ENCODE data around the gene SLC27A5. TPM values are rescaled to one million over a fixed set of nuclear protein-coding genes. Genes with fewer than 3 reads are reported as not detected.
A peak's percentile ranks its signal among the peaks of the same experiment; 100 is the strongest.

The SLC27A5 gene, protein sequence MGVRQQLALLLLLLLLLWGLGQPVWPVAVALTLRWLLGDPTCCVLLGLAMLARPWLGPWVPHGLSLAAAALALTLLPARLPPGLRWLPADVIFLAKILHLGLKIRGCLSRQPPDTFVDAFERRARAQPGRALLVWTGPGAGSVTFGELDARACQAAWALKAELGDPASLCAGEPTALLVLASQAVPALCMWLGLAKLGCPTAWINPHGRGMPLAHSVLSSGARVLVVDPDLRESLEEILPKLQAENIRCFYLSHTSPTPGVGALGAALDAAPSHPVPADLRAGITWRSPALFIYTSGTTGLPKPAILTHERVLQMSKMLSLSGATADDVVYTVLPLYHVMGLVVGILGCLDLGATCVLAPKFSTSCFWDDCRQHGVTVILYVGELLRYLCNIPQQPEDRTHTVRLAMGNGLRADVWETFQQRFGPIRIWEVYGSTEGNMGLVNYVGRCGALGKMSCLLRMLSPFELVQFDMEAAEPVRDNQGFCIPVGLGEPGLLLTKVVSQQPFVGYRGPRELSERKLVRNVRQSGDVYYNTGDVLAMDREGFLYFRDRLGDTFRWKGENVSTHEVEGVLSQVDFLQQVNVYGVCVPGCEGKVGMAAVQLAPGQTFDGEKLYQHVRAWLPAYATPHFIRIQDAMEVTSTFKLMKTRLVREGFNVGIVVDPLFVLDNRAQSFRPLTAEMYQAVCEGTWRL
- total RNA-seq (2014; rRNA removed; shearing (Covaris generic)) (0.63 and 3.6 TPM in 2 replicates), polyA plus RNA-seq (2016; fragmentation: Nextera tagmentation; extraction: Ambion mirVana) (5.1 and 6.3 TPM in 2 replicates)

DNA sequence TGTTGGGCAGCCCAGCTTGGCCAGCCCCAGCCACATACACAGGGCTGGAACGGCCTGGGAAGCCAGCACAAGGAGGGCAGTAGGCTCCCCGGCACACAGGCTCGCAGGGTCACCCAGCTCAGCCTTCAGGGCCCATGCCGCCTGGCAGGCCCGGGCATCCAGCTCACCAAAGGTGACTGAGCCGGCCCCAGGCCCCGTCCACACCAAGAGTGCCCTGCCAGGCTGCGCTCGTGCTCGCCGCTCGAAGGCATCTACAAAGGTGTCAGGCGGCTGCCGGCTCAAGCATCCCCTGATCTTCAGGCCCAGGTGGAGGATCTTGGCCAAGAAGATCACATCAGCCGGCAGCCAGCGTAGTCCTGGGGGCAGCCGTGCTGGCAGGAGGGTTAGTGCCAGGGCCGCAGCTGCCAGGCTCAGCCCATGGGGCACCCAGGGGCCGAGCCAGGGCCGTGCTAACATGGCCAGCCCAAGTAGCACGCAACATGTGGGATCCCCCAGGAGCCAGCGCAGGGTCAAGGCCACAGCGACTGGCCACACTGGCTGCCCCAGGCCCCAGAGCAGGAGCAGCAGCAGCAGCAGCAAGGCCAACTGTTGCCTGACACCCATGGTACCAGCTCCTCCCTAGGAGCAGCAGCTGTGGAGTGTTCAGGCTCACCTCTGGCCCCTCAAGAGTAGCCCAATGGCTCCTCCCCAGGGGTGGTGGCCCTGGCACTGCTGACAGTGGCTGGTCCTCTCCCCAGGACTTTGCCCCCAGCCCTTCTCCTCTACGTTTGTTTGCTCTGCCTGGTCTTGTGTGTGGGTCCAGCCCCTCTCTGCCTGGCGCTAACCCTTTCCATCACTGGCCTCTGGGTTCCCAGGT, at the start of gene SLC27A5:
Gene SLC27A5 (minus strand): TSS at position 640 of the 856 bp plus-strand sequence. CDS start 37 bp downstream, at position 603.
- peaks cover 23% of the 10 kb centered on the region for H3K79me2 ChIP-seq (ENCODE audit: insufficient read depth)
- H3K4me3 ChIP-seq = no peak within 1 kb of the TSS
- in situ Hi-C loops (cut with MboI) = no loop called here
- H3K27ac ChIP-seq = no peak within 1 kb of the TSS
- no peaks in the 10 kb centered on the region for H3K4me1 ChIP-seq (ENCODE audit: insufficient read depth)
- H3K9ac ChIP-seq = no peak within 1 kb of the TSS
- no peak within 1 kb of the TSS for H2AFZ ChIP-seq
- no peaks in the 10 kb centered on the region for H3K9me3 ChIP-seq (ENCODE audit: low read depth)
- no peaks in the 10 kb centered on the region for H4K20me1 ChIP-seq (ENCODE audit: insufficient read depth)
- 76 to 85% methylated on average over 24 of the region's 25 CpGs for WGBS, 2 experiments (ENCODE audit: low coverage in 1 of 2, low lambda C conversion rate in 2 of 2, missing lambda C conversion rate in 2 of 2)
- TF ChIP-seq EZH2phosphoT487 (IDR thresholded peaks at IDR 0.05; ENCODE audit: insufficient read depth, low read depth) = no peak
- TF ChIP-seq EZH2 (IDR thresholded peaks at IDR 0.05; ENCODE audit: insufficient read depth, poor library complexity, severe bottlenecking) = no peak
- H3K27me3 ChIP-seq (replicated peaks; ENCODE audit: insufficient read depth) = no peaks in the 10 kb centered on the region
- H3K36me3 ChIP-seq (ENCODE audit: low read depth) = peaks cover 5% of the 10 kb centered on the region; the same call in 1 of the 2 replicates
- DNase-seq = no peak
- H3F3A ChIP-seq (ENCODE audit: insufficient read depth) = no peaks in the 10 kb centered on the region
- no peak within 1 kb of the TSS for H3K4me2 ChIP-seq (ENCODE audit: unreplicated experiment)
- no peaks in the 10 kb centered on the region for H3K9me2 ChIP-seq (ENCODE audit: insufficient read depth)

DNA sequence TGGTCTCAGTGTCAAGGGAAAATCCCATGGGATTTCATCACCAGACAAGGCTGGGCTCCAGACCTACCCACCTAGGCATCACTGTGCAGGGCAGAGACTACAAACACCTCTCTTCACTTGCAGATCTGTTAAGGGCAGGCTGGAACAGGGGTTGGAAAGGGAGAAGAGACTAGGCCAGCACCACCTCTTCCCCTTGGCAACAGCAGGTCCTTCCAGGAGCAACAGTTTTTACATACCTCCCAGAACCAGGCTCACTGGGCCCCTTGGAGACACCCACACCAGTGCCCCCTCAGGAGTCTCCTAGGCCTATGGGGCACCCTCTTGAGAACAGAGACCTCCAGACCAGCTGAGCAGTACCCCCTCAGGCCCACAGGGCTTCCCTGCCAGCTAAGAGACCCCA, 49.1 kb upstream of the SLC27A5 start:
- TF ChIP-seq EZH2phosphoT487 (IDR thresholded peaks at IDR 0.05; ENCODE audit: insufficient read depth, low read depth) = no peak
- TF ChIP-seq EZH2 (IDR thresholded peaks at IDR 0.05; ENCODE audit: insufficient read depth, poor library complexity, severe bottlenecking) = no peak
- Histone ChIP-seq H3K9me3 (ENCODE audit: low read depth) (no peaks in the 10 kb centered on the region), H3K4me2 (ENCODE audit: unreplicated experiment) (no peak overlapping the region), H3K79me2 (ENCODE audit: insufficient read depth) (peaks cover 22% of the 10 kb centered on the region), H3K4me1 (ENCODE audit: insufficient read depth) (peaks cover 21% of the 10 kb centered on the region), H2AFZ (no peak overlapping the region), H4K20me1 (ENCODE audit: insufficient read depth) (no peaks in the 10 kb centered on the region), H3F3A (ENCODE audit: insufficient read depth) (peaks cover 34% of the 10 kb centered on the region), H3K9me2 (ENCODE audit: insufficient read depth) (no peaks in the 10 kb centered on the region), H3K36me3 (ENCODE audit: low read depth) (peaks cover 3% of the 10 kb centered on the region; the same call in 1 of the 2 replicates), H3K4me3 (no peak overlapping the region), H3K27me3 (replicated peaks; ENCODE audit: insufficient read depth) (no peaks in the 10 kb centered on the region), H3K9ac (no peak overlapping the region), H3K27ac (no peak overlapping the region)
- no peak for DNase-seq
- in situ Hi-C loops (cut with MboI) = no loop called here

DNA sequence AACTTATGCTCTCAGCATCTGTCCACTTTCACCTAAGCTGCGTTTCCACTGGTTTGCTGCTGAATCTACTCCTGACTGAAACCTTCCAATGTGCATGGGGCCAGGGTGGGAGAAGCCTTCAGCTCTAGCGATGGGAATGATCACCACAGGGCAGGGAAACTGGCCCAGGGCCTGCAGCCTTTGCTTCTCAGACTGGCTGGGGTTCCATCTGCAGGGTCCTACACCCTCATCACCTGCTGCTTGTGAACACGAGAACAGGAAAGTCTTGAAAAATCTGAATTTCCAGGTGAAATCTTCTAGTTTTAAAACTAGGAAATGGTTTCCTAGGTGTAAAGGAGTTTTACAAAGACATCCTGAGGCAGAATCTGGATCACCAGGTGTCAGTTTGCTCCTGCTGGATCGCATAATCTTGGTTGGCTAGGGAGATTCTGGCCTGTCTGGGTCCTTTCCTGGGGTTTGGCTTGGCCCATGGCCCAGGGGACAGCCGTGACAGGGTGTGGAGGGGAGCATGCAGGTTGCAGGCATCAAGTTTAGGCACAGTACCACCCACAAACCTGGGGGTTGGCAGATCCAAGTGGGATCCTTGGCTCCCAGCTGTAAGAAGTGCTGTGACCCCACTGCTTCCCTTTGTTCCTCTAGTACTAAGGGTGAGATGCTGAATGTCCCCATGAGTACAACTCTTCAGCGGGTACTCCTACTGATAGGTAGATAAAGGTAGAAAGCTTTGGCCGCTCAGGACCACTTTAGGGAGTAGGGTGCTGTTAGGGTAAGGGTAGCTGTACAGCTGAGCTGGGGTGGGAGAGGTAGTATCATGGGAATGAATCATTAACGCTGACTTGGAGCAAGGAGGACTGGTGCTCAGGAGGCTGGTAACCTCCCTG, 48.5 kb upstream of the SLC27A5 start:
- in situ Hi-C loops (cut with MboI) = no loop called here
- H3K4me1 ChIP-seq (ENCODE audit: insufficient read depth) = peaks cover 25% of the 10 kb centered on the region
- peak overlapping the region; percentile 74 for H2AFZ ChIP-seq
- peak overlapping the region; percentile 96 for H3K27ac ChIP-seq
- no peaks in the 10 kb centered on the region for H4K20me1 ChIP-seq (ENCODE audit: insufficient read depth)
- H3K36me3 ChIP-seq (ENCODE audit: low read depth) = peaks cover 3% of the 10 kb centered on the region; the same call in 1 of the 2 replicates
- no peaks in the 10 kb centered on the region for H3K27me3 ChIP-seq (replicated peaks; ENCODE audit: insufficient read depth)
- peak overlapping the region; percentile 83 for H3K4me3 ChIP-seq
- DNase-seq = peak; percentile 30
- H3K9me2 ChIP-seq (ENCODE audit: insufficient read depth) = no peaks in the 10 kb centered on the region
- no peaks in the 10 kb centered on the region for H3K9me3 ChIP-seq (ENCODE audit: low read depth)
- H3K9ac ChIP-seq = peak overlapping the region; percentile 96
- TF ChIP-seq EZH2 (IDR thresholded peaks at IDR 0.05; ENCODE audit: insufficient read depth, poor library complexity, severe bottlenecking) = no peak
- no peak for TF ChIP-seq EZH2phosphoT487 (IDR thresholded peaks at IDR 0.05; ENCODE audit: insufficient read depth, low read depth)
- H3K4me2 ChIP-seq (ENCODE audit: unreplicated experiment) = peak overlapping the region; percentile 91
- WGBS, 2 experiments (ENCODE audit: low coverage in 1 of 2, low lambda C conversion rate in 2 of 2, missing lambda C conversion rate in 2 of 2) = 64 to 70% methylated on average over 8 of the region's 8 CpGs
- H3F3A ChIP-seq (ENCODE audit: insufficient read depth) = peaks cover 34% of the 10 kb centered on the region
- peaks cover 29% of the 10 kb centered on the region for H3K79me2 ChIP-seq (ENCODE audit: insufficient read depth)

Measured in GM23248 (cell line).